Mesothelial cell of epicardium (in vitro differentiated cells): Measurements from ENCODE around the gene DDOST. TPM values are rescaled to one million over a fixed set of nuclear protein-coding genes. Genes with fewer than 3 reads are reported as not detected.

Experiments
- DNase-seq, 2 experiments: peaks; one replicate each; pipeline ENCODE4 v3.0.0; 2021; ENCODE audit warnings: low spot score in 2 of 2; ENCODE audit not compliant: unreplicated experiment in 2 of 2
- H3K27ac Mint-ChIP-seq: 2 replicates; pipeline ENCODE4 v1.8.0; 2021; ENCODE audit warnings: mixed read lengths
- H3K27me3 Mint-ChIP-seq: 2 replicates; pipeline ENCODE4 v1.8.0; 2021; ENCODE audit warnings: low read depth, mixed read lengths
- H3K36me3 Mint-ChIP-seq: 2 replicates; pipeline ENCODE4 v1.8.0; 2021; ENCODE audit warnings: mixed read lengths
- H3K4me1 Mint-ChIP-seq: 2 replicates; pipeline ENCODE4 v1.8.0; 2021; ENCODE audit warnings: mixed read lengths
- H3K4me3 Mint-ChIP-seq: 2 replicates; pipeline ENCODE4 v1.8.0; 2021; ENCODE audit warnings: mild to moderate bottlenecking, moderate library complexity, mixed read lengths
- H3K9me3 Mint-ChIP-seq: 2 replicates; pipeline ENCODE4 v1.8.0; 2021; ENCODE audit warnings: mixed read lengths
- CTCF ChIP-seq: fragments of 200-600 bp; sonication (generic); IDR thresholded peaks from one replicate; pipeline ENCODE4 v1.5.0; 2021; ENCODE audit warnings: antibody characterized with exemption; ENCODE audit not compliant: unreplicated experiment
- total RNA-seq: library from RNA; stranded (reverse); gene quantifications from 3 replicates; pipeline ENCODE4 v1.2.1, GENCODE V29; 2021

The DDOST gene
- total RNA-seq, 1 donor from 2014 or later: 248 TPM

GRCh38 chr1:20701847-20702246 lies 40.7 kb upstream of the DDOST start:
- H3K4me1 Mint-ChIP-seq: peaks cover 10% of the 10 kb centered on the region
- H3K9me3 Mint-ChIP-seq: no peaks in the 10 kb centered on the region
- H3K36me3 Mint-ChIP-seq: no peaks in the 10 kb centered on the region
- H3K4me3 Mint-ChIP-seq: no peak overlapping the region
- DNase-seq: no peak
- H3K27ac Mint-ChIP-seq: no peak overlapping the region
- TF ChIP-seq CTCF: no peak
- H3K27me3 Mint-ChIP-seq: no peaks in the 10 kb centered on the region

GRCh38 chr1:20701446-20701845 lies 40.3 kb upstream of the DDOST start:
- no peak for DNase-seq
- Mint-ChIP-seq H3K4me1 (peaks cover 11% of the 10 kb centered on the region), H3K27me3 (no peaks in the 10 kb centered on the region), H3K36me3 (no peaks in the 10 kb centered on the region), H3K9me3 (no peaks in the 10 kb centered on the region), H3K4me3 (no peak overlapping the region), H3K27ac (no peak overlapping the region)
- TF ChIP-seq CTCF: no peak

DNA sequence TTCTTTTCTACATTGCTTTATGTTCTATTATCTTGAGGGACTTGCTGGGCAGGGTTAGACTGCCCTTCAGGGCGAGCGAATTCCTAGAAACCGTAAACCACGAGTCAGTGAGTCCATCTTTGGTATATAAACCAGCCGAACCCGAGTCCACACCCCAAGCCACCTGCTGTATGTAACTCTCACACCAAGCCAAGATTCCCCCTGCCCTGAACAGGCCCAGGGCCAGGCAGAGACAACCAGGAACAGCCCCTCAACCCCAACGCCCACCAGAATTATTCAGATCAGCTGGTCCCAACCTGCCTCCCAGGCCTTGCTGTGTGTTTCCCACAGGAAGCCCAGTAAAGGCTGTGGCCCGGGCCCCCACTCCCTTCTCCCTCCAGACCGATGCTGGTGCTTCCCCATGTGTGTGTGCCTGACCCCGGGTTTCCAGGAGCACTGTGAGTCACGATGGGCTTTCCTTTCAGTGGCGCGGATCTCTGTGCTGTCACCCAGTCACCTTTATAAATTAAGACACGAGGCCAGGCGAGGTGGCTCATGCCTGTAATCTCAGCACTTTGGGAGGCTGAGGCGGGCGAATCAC lies 39.6 kb upstream of the DDOST start:
- no peak for DNase-seq
- H3K27ac Mint-ChIP-seq: no peak overlapping the region
- H3K4me3 Mint-ChIP-seq: no peak overlapping the region
- no peaks in the 10 kb centered on the region for H3K36me3 Mint-ChIP-seq
- H3K9me3 Mint-ChIP-seq: no peaks in the 10 kb centered on the region
- TF ChIP-seq CTCF: no peak
- H3K4me1 Mint-ChIP-seq: peaks cover 13% of the 10 kb centered on the region
- H3K27me3 Mint-ChIP-seq: peaks cover 2% of the 10 kb centered on the region

DNA sequence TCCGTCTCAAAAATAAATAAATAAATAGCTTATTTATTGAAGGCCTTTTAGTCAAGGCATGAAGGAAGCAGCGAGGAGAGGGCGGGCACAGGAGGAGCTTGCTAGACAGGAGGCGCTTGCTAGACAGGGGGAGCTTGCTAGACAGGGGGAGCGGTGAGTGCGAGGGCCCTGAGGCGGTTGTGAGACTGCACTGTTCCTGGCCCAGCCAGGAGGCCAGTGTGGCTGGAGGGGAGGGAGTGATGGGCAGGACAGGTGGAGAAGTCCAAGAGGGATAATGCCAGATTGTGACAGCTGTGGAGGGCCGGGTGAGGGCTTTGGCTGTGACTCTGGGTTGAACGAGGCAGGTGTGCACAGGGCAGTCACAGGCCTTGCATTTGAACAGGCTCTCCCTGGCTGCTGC lies 38.4 kb upstream of the DDOST start:
- H3K4me1 Mint-ChIP-seq: peaks cover 13% of the 10 kb centered on the region
- DNase-seq: no peak
- H3K9me3 Mint-ChIP-seq: no peaks in the 10 kb centered on the region
- no peak overlapping the region for H3K27ac Mint-ChIP-seq
- no peak for TF ChIP-seq CTCF
- H3K36me3 Mint-ChIP-seq: no peaks in the 10 kb centered on the region
- H3K4me3 Mint-ChIP-seq: no peak overlapping the region
- H3K27me3 Mint-ChIP-seq: peaks cover 2% of the 10 kb centered on the region

- Mint-ChIP-seq H3K9me3 (no peaks in the 10 kb centered on the region), H3K27ac (no peak overlapping the region), H3K27me3 (peaks cover 2% of the 10 kb centered on the region), H3K36me3 (no peaks in the 10 kb centered on the region), H3K4me1 (peaks cover 13% of the 10 kb centered on the region), H3K4me3 (peak overlapping the region; percentile 13)
- no peak for TF ChIP-seq CTCF
- DNase-seq: no peak
Measured at GRCh38 chr1:20698195-20698910, 37.2 kb upstream of the DDOST start.
